ENCODE data around the gene PPP1R12A.
"Not testable (repeated sequence)": the region's sequence is repeated elsewhere in the genome, so short reads cannot be mapped to it uniquely, and the experiment has no call there.

The PPP1R12A gene

DNA sequence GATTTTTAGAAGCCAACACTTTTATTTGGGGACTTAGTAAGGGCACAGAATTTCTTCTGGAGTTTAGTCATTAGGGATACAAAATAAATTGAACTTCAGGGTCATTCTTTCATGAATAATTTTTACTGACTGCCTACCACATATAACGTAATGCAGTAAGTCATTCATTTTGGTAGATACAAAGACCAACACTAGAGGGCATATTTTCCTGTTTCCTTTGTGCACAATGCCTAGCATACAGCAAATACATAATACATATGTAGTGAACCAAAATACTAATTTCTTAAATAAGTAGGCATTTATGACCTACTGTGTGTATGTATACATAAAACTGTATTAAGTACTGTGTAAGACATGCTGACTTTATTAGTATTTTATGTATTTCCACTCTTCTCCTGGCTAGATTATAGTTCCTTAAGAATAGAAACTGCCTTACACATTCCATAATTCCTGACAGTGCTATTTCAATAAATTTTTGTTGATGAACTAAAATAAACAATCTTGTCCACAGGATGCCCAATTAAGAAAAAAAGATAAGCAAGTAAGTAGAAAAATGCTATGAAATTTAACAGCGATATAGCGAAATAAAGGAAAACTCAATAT is 47.9 kb downstream of the PPP1R12A start:
- Histone ChIP-seq H3K36me3 (ENCODE audit: control insufficient read depth, low read depth, low read length) (no peaks in the 10 kb centered on the region), H3K4me1 (ENCODE audit: control insufficient read depth, low read depth, low read length) (peaks cover 5% of the 10 kb centered on the region), H3K9me3 (ENCODE audit: control insufficient read depth, low read depth, low read length) (no peaks in the 10 kb centered on the region), H3K27me3 (ENCODE audit: control insufficient read depth, insufficient read depth, low read length) (no peaks in the 10 kb centered on the region), H3K9ac (ENCODE audit: low read length) (no peak overlapping the region), H3K4me3 (ENCODE audit: low read length) (no peak overlapping the region), H3K27ac (ENCODE audit: low read length) (no peak overlapping the region)

DNA sequence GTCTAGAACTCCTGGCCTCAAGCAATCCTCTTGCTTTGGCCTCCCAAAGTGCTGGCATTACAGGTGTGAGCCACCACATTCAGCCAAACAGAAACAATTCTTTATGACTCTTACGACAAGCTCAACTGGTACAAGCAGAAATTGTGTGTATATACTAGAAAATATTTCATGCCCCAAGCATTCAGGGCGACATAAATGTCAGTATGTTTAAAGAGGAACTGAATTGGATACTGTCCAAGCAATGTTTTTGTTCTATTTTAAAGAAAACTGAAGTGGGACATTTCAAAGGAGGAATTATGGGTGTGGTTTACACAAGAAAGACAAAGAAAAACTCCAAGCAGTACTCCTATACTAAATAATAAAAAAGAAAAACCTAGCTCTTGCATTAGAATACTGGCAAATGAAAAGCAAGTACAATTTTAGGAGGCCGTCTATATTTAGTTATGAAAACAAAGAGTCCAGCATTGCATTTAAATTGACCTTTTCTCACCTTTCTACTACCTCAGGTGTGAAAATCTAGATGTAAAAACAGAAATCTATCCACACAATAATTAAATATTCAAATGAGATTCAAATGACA is 48.9 kb downstream of the PPP1R12A start:
- no peak overlapping the region for H3K27ac ChIP-seq (ENCODE audit: low read length)

DNA sequence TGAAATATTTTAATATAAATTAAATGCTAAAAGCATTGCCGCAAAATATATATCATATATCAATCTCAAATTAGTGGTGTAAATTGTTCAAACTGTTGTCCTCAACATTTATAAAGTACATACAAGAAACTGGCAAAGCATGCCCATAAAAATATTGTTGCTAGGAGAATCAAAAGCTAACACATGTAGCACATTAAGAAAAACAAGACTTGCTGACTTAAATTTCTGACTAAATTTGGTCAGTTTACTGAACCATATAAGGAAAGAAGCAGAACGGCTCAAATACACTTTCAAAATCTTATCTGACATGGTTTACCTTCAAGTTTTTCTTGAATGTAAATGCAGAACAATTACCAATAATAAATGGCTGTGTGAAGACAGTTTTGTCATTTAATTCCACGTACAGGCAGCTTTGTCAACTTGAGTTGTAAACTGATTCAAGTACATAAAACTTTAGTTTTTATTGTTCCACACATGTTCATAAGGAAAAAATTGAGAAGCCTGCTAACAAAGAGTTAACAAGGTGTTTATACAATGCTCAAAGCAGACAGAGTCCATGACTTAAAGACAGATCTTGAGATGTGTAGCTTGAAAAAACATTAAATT is 50.4 kb downstream of the PPP1R12A start:
- H3K9ac ChIP-seq (ENCODE audit: low read length), result no peak overlapping the region
- no peak overlapping the region for H3K27ac ChIP-seq (ENCODE audit: low read length)
- no peaks in the 10 kb centered on the region for H3K36me3 ChIP-seq (ENCODE audit: control insufficient read depth, low read depth, low read length)
- H3K27me3 ChIP-seq (ENCODE audit: control insufficient read depth, insufficient read depth, low read length), result no peaks in the 10 kb centered on the region
- H3K9me3 ChIP-seq (ENCODE audit: control insufficient read depth, low read depth, low read length), result no peaks in the 10 kb centered on the region
- no peak overlapping the region for H3K4me3 ChIP-seq (ENCODE audit: low read length)
- peaks cover 4% of the 10 kb centered on the region for H3K4me1 ChIP-seq (ENCODE audit: control insufficient read depth, low read depth, low read length)

More for the DNA sequence above, 48.9 kb downstream of the PPP1R12A start:
- Histone ChIP-seq H3K4me1 (ENCODE audit: control insufficient read depth, low read depth, low read length) (peaks cover 5% of the 10 kb centered on the region), H3K9me3 (ENCODE audit: control insufficient read depth, low read depth, low read length) (no peaks in the 10 kb centered on the region), H3K27me3 (ENCODE audit: control insufficient read depth, insufficient read depth, low read length) (no peaks in the 10 kb centered on the region), H3K9ac (ENCODE audit: low read length) (no peak overlapping the region), H3K4me3 (ENCODE audit: low read length) (no peak overlapping the region), H3K36me3 (ENCODE audit: control insufficient read depth, low read depth, low read length) (no peaks in the 10 kb centered on the region)

DNA sequence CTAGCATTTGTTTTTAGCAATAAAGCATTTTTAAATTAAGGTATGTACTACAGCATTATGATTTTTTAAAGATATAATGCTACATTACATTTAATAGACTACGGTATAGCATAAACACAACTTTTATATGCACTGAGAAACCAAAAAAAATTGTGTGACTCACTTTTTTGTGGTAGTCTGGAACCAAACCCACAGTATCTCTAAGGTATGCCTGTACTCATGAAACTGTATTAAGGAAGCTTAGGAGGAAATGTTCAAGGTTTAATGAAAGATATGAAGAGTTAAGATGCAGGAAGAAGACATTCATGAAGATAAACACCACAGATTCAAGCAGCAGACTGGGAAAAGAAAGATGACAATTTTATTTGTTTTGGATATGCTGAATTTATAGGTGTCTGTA is 51.7 kb downstream of the PPP1R12A start:
- no peak overlapping the region for H3K27ac ChIP-seq (ENCODE audit: low read length)
- H3K4me3 ChIP-seq (ENCODE audit: low read length), result no peak overlapping the region
- no peaks in the 10 kb centered on the region for H3K36me3 ChIP-seq (ENCODE audit: control insufficient read depth, low read depth, low read length)
- H3K9me3 ChIP-seq (ENCODE audit: control insufficient read depth, low read depth, low read length), result no peaks in the 10 kb centered on the region
- H3K9ac ChIP-seq (ENCODE audit: low read length), result no peak overlapping the region
- no peaks in the 10 kb centered on the region for H3K27me3 ChIP-seq (ENCODE audit: control insufficient read depth, insufficient read depth, low read length)
- H3K4me1 ChIP-seq (ENCODE audit: control insufficient read depth, low read depth, low read length), result peaks cover 5% of the 10 kb centered on the region

DNA sequence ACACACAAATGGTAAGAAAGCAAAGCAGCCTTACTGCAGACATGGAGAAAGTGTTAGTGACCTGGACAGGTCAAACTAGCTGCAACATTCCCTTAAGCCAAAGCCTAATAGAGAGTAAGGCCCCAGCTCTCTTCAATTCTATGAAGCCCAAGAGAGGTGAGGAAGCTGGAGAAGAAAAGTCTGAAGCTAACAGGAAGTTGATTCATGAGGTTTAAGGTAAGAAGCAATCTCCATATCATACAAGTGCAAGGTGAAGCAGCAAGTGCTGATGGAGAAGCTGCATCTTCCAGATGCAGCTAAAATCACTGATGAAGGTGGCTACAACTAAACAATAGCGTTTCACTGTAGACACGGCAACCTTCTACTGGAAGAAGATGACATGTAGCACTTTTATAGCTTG is 53.5 kb downstream of the PPP1R12A start:
- Histone ChIP-seq H3K27me3 (ENCODE audit: control insufficient read depth, insufficient read depth, low read length) (no peaks in the 10 kb centered on the region), H3K4me3 (ENCODE audit: low read length) (no peak overlapping the region), H3K9ac (ENCODE audit: low read length) (no peak overlapping the region), H3K9me3 (ENCODE audit: control insufficient read depth, low read depth, low read length) (no peaks in the 10 kb centered on the region), H3K27ac (ENCODE audit: low read length) (no peak overlapping the region), H3K4me1 (ENCODE audit: control insufficient read depth, low read depth, low read length) (peaks cover 6% of the 10 kb centered on the region), H3K36me3 (ENCODE audit: control insufficient read depth, low read depth, low read length) (no peaks in the 10 kb centered on the region)

DNA sequence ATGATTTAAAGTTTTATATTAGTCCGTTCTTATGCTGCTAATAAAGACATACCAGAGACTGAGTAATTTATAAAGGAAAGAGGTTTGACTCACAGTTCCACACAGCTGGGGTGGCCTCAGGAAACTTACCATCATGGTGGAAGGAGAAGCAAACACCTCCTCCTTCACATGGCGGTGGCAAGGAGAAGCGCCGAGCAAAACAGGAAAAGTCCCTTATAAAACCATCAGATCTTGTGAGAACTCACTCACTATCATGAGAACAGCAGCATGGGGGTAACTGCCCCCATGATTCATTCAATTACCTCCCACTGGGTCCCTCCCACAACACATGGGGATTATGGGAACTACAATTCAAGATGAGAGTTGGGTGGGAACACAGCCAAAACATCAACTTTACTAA is 56.4 kb downstream of the PPP1R12A start:
- not testable (repeated sequence) for H3K9me3 ChIP-seq (ENCODE audit: control insufficient read depth, low read depth, low read length); H3K27me3 ChIP-seq (ENCODE audit: control insufficient read depth, insufficient read depth, low read length); H3K4me3 ChIP-seq (ENCODE audit: low read length); H3K9ac ChIP-seq (ENCODE audit: low read length); H3K27ac ChIP-seq (ENCODE audit: low read length); H3K36me3 ChIP-seq (ENCODE audit: control insufficient read depth, low read depth, low read length)
- peaks cover 22% of the 10 kb centered on the region for H3K4me1 ChIP-seq (ENCODE audit: control insufficient read depth, low read depth, low read length)

DNA sequence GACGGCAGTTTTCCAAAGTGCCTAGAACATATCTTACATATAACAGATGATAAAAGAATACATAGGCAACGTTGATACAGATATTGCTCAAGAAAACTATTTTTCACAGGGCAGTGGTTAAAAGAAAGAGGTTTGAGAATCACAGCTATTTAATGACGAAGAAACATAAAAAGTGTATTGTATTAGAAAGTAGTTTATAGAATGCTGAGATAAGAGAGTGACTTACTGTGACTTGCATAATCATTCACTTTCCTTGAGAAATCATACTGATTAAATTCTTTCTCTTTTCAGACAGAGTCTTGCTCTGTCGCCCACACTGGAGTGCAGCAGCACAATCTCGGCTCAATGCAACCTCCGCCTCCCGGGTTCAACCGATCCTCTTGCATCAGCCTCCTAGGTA is 57.7 kb downstream of the PPP1R12A start:
- H3K27ac ChIP-seq (ENCODE audit: low read length), result no peak overlapping the region
- H3K27me3 ChIP-seq (ENCODE audit: control insufficient read depth, insufficient read depth, low read length), result no peaks in the 10 kb centered on the region
- H3K36me3 ChIP-seq (ENCODE audit: control insufficient read depth, low read depth, low read length), result no peaks in the 10 kb centered on the region
- peaks cover 22% of the 10 kb centered on the region for H3K4me1 ChIP-seq (ENCODE audit: control insufficient read depth, low read depth, low read length)
- H3K9ac ChIP-seq (ENCODE audit: low read length), result no peak overlapping the region
- no peaks in the 10 kb centered on the region for H3K9me3 ChIP-seq (ENCODE audit: control insufficient read depth, low read depth, low read length)
- H3K4me3 ChIP-seq (ENCODE audit: low read length), result no peak overlapping the region

DNA sequence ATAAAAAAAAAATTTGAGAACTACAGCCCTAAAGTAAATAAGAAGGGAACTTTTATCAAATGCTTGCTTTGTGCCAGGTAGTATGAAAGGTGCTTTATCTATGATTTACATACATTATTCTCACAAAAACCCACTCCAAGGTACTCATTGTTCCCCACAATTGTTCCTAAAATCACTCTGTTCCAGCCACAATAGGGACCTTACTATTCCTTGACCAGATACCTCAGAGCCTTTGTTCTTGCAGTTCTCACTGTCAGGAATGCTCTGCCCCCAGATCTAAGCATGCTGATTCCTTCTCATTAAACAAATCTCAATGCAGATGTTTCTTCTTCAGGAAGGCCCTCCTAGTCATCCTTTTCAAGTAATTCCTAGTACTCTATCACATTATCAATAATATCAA is 60.2 kb downstream of the PPP1R12A start:
- no peak overlapping the region for H3K27ac ChIP-seq (ENCODE audit: low read length)

DNA sequence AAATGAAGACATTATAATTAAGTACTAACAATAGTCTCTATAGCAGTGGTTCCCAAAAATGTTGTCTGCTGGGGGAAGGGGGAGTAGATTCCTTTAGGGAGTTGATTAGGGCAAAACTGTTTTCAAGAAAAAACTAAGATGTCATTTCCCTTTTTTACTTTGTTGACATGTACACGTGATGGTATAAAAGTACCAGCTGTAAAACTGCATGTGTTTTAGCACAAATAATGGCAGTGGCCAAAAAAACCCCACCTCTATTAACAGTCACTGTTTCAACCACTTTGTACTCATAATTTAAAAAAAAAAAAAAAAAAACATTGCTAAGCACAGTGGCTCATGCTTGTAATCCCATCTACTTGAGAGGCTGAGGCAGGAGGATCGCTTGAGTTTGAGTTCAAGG is 61.7 kb downstream of the PPP1R12A start:
- Histone ChIP-seq H3K4me3 (ENCODE audit: low read length) (no peak overlapping the region), H3K9me3 (ENCODE audit: control insufficient read depth, low read depth, low read length) (no peaks in the 10 kb centered on the region), H3K4me1 (ENCODE audit: control insufficient read depth, low read depth, low read length) (peaks cover 17% of the 10 kb centered on the region), H3K9ac (ENCODE audit: low read length) (no peak overlapping the region), H3K27ac (ENCODE audit: low read length) (no peak overlapping the region), H3K36me3 (ENCODE audit: control insufficient read depth, low read depth, low read length) (peaks cover 16% of the 10 kb centered on the region), H3K27me3 (ENCODE audit: control insufficient read depth, insufficient read depth, low read length) (no peaks in the 10 kb centered on the region)

More for the DNA sequence above, 60.2 kb downstream of the PPP1R12A start:
- Histone ChIP-seq H3K9me3 (ENCODE audit: control insufficient read depth, low read depth, low read length) (no peaks in the 10 kb centered on the region), H3K4me1 (ENCODE audit: control insufficient read depth, low read depth, low read length) (peaks cover 19% of the 10 kb centered on the region), H3K27me3 (ENCODE audit: control insufficient read depth, insufficient read depth, low read length) (no peaks in the 10 kb centered on the region), H3K4me3 (ENCODE audit: low read length) (no peak overlapping the region), H3K9ac (ENCODE audit: low read length) (no peak overlapping the region), H3K36me3 (ENCODE audit: control insufficient read depth, low read depth, low read length) (peaks cover 14% of the 10 kb centered on the region)

DNA sequence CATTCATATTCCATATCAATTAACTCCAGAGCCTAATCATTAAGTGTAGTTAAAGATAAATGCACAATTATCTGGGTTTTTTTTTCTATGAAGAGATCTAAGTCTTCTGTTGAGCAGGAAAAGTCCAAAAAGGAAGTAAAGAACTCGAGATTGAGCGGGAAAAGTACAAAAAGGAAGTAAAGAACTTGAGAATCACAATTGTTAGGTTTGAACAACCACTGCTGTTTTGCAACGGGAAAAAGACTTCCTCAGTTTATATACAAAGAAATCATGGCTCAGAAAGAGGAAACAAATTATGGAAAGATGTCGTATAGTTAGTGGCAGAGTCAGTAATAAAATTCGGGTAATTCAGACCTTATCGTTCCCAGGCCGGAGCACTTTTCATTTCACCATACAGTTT is 63.3 kb downstream of the PPP1R12A start:
- H3K4me1 ChIP-seq (ENCODE audit: control insufficient read depth, low read depth, low read length), result peaks cover 16% of the 10 kb centered on the region
- H3K36me3 ChIP-seq (ENCODE audit: control insufficient read depth, low read depth, low read length), result peaks cover 23% of the 10 kb centered on the region
- H3K9me3 ChIP-seq (ENCODE audit: control insufficient read depth, low read depth, low read length), result no peaks in the 10 kb centered on the region

DNA sequence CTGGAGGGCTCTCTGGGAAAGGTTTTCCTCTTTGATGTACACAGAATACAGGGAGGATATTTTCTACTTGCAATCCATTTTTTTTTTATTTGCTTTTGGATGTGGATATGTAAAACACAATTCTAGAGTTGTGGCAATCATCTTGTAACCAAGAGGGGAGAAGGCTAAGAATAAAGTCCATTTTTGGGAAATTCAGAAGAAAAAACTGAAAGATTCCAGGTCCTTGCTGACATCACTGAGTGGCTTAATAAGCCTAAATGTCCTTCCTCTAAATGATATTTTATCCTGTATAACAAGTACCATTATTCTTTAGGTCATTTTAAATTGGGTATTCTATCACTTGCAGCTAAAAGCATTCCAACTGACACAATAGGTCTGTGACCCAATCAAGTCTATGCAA is 64.0 kb downstream of the PPP1R12A start:
- H3K9ac ChIP-seq (ENCODE audit: low read length), result no peak overlapping the region
- H3K4me1 ChIP-seq (ENCODE audit: control insufficient read depth, low read depth, low read length), result peaks cover 14% of the 10 kb centered on the region
- H3K9me3 ChIP-seq (ENCODE audit: control insufficient read depth, low read depth, low read length), result no peaks in the 10 kb centered on the region
- peaks cover 23% of the 10 kb centered on the region for H3K36me3 ChIP-seq (ENCODE audit: control insufficient read depth, low read depth, low read length)
- no peak overlapping the region for H3K4me3 ChIP-seq (ENCODE audit: low read length)
- no peaks in the 10 kb centered on the region for H3K27me3 ChIP-seq (ENCODE audit: control insufficient read depth, insufficient read depth, low read length)
- no peak overlapping the region for H3K27ac ChIP-seq (ENCODE audit: low read length)

More for the DNA sequence above, 63.3 kb downstream of the PPP1R12A start:
- Histone ChIP-seq H3K9ac (ENCODE audit: low read length) (no peak overlapping the region), H3K27ac (ENCODE audit: low read length) (no peak overlapping the region), H3K27me3 (ENCODE audit: control insufficient read depth, insufficient read depth, low read length) (no peaks in the 10 kb centered on the region), H3K4me3 (ENCODE audit: low read length) (no peak overlapping the region)

DNA sequence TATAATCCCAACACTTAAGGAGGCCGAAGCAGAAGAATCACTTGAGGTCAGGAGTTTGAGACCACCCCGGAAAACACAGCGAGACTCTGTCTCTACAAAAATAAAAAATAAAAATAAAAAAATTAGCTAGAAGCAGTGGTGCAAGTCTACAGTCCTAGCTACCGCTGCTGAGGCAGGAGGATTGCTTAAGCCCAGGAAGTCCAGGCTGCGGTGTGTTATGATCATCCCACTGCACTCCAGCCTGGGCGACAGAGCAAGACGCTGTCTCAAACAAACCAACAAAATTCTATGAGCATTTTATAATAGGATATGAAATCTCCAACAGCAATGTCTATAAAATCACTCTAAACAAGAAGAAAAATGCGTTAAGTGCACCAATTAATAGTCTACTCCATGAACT is 75.3 kb downstream of the PPP1R12A start:
- Histone ChIP-seq H3K9ac (ENCODE audit: low read length) (no peak overlapping the region), H3K36me3 (ENCODE audit: control insufficient read depth, low read depth, low read length) (no peaks in the 10 kb centered on the region), H3K27ac (ENCODE audit: low read length) (no peak overlapping the region)

More for the DNA sequence above, 75.3 kb downstream of the PPP1R12A start:
- H3K27me3 ChIP-seq (ENCODE audit: control insufficient read depth, insufficient read depth, low read length), result no peaks in the 10 kb centered on the region
- no peak overlapping the region for H3K4me3 ChIP-seq (ENCODE audit: low read length)
- no peaks in the 10 kb centered on the region for H3K9me3 ChIP-seq (ENCODE audit: control insufficient read depth, low read depth, low read length)
- H3K4me1 ChIP-seq (ENCODE audit: control insufficient read depth, low read depth, low read length), result no peaks in the 10 kb centered on the region

All from iPS-18a (cell line).